Calu3 (cell line): Measurements from ENCODE around the gene APLNR. TPM values are rescaled to one million over a fixed set of nuclear protein-coding genes. Genes with fewer than 3 reads are reported as not detected.

Experiments
- BruUV-seq: library from RNA; stranded (reverse); fragments of 400-500 nt; replicated peaks from 2 replicates; lab custom pipeline; 2021; lab: Mats Ljungman, UMichigan
- CTCF ChIA-PET: fragments of 300-600 bp; sonication (Branson Sonifier 250); formaldehyde crosslinking; loops from one replicate; lab custom pipeline; 2022; ENCODE audit warnings: antibody characterized with exemption; lab: Charles Lee
- DNase-seq: peaks from one replicate; pipeline ENCODE4 v3.0.0; 2022
- H3K27ac Mint-ChIP-seq: one replicate; pipeline ENCODE4 v1.8.0; 2022; ENCODE audit warnings: mixed read lengths; ENCODE audit not compliant: unreplicated experiment
- H3K27me3 Mint-ChIP-seq: one replicate; pipeline ENCODE4 v1.8.0; 2022; ENCODE audit warnings: mixed read lengths; ENCODE audit not compliant: unreplicated experiment
- H3K36me3 Mint-ChIP-seq: one replicate; pipeline ENCODE4 v1.8.0; 2022; ENCODE audit warnings: mild to moderate bottlenecking, moderate library complexity, mixed read lengths; ENCODE audit not compliant: insufficient read depth, unreplicated experiment
- H3K4me1 Mint-ChIP-seq: one replicate; pipeline ENCODE4 v1.8.0; 2022; ENCODE audit warnings: mild to moderate bottlenecking, low read depth, mixed read lengths; ENCODE audit not compliant: unreplicated experiment
- H3K4me3 Mint-ChIP-seq: one replicate; pipeline ENCODE4 v1.8.0; 2022; ENCODE audit warnings: mild to moderate bottlenecking, low read depth, moderate library complexity, mixed read lengths; ENCODE audit not compliant: unreplicated experiment
- H3K9me3 Mint-ChIP-seq: one replicate; pipeline ENCODE4 v1.8.0; 2022; ENCODE audit warnings: low read depth, mixed read lengths; ENCODE audit not compliant: unreplicated experiment
- CTCF ChIP-seq: fragments of 200-600 bp; IDR thresholded peaks from one replicate; pipeline ENCODE4 v1.8.0; 2022; ENCODE audit warnings: antibody characterized with exemption; ENCODE audit not compliant: unreplicated experiment
- intact Hi-C: fragments of 100-400 bp; cut with micrococcal nuclease; formaldehyde crosslinking; loops from one replicate; pipeline ENCODE4 v1.10.0; 2022; ENCODE audit not compliant: unreplicated experiment
- total RNA-seq: library from RNA; stranded (reverse); gene quantifications from 2 replicates; pipeline ENCODE4 v1.2.3, GENCODE V29; 2022

APLNR gene
- total RNA-seq, 1 experiment from 2014 or later, result not detected

- Mint-ChIP-seq H3K27ac (no peak overlapping the region), H3K4me3 (no peak overlapping the region), H3K27me3 (no peaks in the 10 kb centered on the region), H3K36me3 (no peaks in the 10 kb centered on the region), H3K9me3 (no peaks in the 10 kb centered on the region), H3K4me1 (peaks cover 18% of the 10 kb centered on the region)
- no peak for TF ChIP-seq CTCF
- no peak for DNase-seq
- intact Hi-C loops, result no loop called here
- CTCF ChIA-PET, result interaction anchor here (3.1 to 5.2 kb wide), 2 partner anchors 121 to 409 kb away, joined by 40 to 145 read pairs; no protein-coding TSS in a partner anchor
- BruUV-seq, result no TSS peak
These were observed 14.0 kb upstream of the APLNR start for GRCh38 chr11:57251037-57251436.

- Mint-ChIP-seq H3K27ac (no peak overlapping the region), H3K36me3 (no peaks in the 10 kb centered on the region), H3K27me3 (no peaks in the 10 kb centered on the region), H3K4me1 (peaks cover 18% of the 10 kb centered on the region), H3K4me3 (no peak overlapping the region), H3K9me3 (no peaks in the 10 kb centered on the region)
- CTCF ChIA-PET, result interaction anchor here (0.6 to 5.2 kb wide), 32 partner anchors 9 to 728 kb away, joined by 3 to 145 read pairs (median 4); no protein-coding TSS in a partner anchor
- DNase-seq, result peak; percentile 77
- peak; percentile 58 for TF ChIP-seq CTCF
- intact Hi-C loops, result loop anchor here (1.0 to 5.0 kb wide), 7 partner anchors 28 to 625 kb away; no protein-coding TSS in a partner anchor
- no TSS peak for BruUV-seq
These were observed 12.6 kb upstream of the APLNR start for GRCh38 chr11:57249384-57250319.

- intact Hi-C loops, result loop anchor here (1.0 to 5.0 kb wide), 7 partner anchors 28 to 625 kb away; no protein-coding TSS in a partner anchor
- Mint-ChIP-seq H3K27ac (no peak overlapping the region), H3K9me3 (no peaks in the 10 kb centered on the region), H3K27me3 (no peaks in the 10 kb centered on the region), H3K4me1 (peaks cover 18% of the 10 kb centered on the region), H3K36me3 (no peaks in the 10 kb centered on the region), H3K4me3 (no peak overlapping the region)
- BruUV-seq, result no TSS peak
- DNase-seq, result peak; percentile 80
- CTCF ChIA-PET, result interaction anchor here (0.6 to 5.2 kb wide), 24 partner anchors 8 to 532 kb away, joined by 3 to 145 read pairs (median 4); partner anchors contain the start of gene SSRP1
- TF ChIP-seq CTCF, result peak; percentile 73
These were observed 11.8 kb upstream of the APLNR start for GRCh38 chr11:57248780-57249383.

- Mint-ChIP-seq H3K27ac (no peak overlapping the region), H3K4me3 (no peak overlapping the region), H3K9me3 (no peaks in the 10 kb centered on the region), H3K4me1 (no peaks in the 10 kb centered on the region), H3K36me3 (no peaks in the 10 kb centered on the region), H3K27me3 (no peaks in the 10 kb centered on the region)
- TF ChIP-seq CTCF, result no peak
- intact Hi-C loops, result loop anchor here (5.0 kb wide), 2 partner anchors 298 to 463 kb away; no protein-coding TSS in a partner anchor
- CTCF ChIA-PET, result no interaction called here
- no TSS peak for BruUV-seq
- no peak for DNase-seq
These were observed 7.9 kb upstream of the APLNR start for GRCh38 chr11:57244911-57245310.
